Measurements from ENCODE around the gene EFCC1.

DNA sequence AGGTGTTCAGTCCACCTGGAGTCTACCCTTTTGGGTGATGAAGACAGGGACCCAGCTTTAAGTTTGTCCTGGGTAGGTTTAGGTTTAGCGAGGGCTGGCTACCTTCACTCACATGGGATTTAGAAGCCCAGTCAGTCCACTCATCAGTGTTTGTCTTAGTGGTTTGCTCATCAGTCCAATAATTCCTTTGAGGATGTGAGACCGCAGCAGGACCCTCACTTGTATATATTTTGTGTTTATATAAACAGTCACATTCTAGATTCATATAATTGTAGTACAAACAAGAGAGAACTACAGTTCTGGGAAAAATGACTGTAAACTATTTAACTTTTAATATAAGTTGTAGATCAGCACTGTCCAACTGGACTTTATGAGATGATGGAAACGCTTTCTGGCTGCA, 18.2 kb downstream of the EFCC1 start:
- TF ChIP-seq, protein P1, sequence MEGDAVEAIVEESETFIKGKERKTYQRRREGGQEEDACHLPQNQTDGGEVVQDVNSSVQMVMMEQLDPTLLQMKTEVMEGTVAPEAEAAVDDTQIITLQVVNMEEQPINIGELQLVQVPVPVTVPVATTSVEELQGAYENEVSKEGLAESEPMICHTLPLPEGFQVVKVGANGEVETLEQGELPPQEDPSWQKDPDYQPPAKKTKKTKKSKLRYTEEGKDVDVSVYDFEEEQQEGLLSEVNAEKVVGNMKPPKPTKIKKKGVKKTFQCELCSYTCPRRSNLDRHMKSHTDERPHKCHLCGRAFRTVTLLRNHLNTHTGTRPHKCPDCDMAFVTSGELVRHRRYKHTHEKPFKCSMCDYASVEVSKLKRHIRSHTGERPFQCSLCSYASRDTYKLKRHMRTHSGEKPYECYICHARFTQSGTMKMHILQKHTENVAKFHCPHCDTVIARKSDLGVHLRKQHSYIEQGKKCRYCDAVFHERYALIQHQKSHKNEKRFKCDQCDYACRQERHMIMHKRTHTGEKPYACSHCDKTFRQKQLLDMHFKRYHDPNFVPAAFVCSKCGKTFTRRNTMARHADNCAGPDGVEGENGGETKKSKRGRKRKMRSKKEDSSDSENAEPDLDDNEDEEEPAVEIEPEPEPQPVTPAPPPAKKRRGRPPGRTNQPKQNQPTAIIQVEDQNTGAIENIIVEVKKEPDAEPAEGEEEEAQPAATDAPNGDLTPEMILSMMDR (conservative IDR thresholded peaks at IDR 0.05): no peak
- TF ChIP-seq EZH2 (IDR thresholded peaks at IDR 0.05; ENCODE audit: low read depth): no peak

Data from PC-9 (cell line).